ENCODE results near the gene HOTAIR.

HOTAIR gene

DNA sequence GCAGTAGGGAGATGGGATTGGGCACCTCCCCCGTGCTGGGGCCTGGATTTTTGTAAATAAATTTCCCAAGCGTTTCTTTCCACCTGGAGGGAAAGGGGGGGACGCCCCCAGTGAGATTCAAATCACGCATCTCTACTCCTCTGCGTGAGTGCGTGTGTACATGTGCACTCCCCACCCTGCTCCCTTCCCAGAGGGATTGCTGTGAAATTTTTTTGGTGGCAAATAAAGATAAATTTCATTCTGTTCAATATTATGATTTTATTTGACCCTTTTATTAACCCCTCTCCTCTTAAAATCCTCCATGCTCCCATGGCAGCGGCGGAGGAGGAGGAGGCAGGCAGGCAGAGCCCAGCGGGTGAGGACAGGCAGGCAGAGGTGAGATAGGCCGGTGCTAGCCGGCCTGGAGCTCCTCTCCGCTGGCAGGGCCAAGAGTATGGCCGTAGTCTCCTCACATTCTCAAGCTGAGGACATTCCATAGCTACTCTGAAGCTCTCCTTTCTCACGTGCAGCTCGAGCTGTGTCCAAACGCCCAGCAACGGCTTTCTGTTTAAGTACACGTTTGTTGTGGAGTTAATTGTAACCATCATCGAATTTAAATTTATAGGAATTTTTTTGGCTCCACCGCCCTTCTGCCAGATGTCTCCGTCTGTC lies 1.5 kb upstream of the HOTAIR start:
- no peak for DNase-seq (ENCODE audit: low spot score)

DNA sequence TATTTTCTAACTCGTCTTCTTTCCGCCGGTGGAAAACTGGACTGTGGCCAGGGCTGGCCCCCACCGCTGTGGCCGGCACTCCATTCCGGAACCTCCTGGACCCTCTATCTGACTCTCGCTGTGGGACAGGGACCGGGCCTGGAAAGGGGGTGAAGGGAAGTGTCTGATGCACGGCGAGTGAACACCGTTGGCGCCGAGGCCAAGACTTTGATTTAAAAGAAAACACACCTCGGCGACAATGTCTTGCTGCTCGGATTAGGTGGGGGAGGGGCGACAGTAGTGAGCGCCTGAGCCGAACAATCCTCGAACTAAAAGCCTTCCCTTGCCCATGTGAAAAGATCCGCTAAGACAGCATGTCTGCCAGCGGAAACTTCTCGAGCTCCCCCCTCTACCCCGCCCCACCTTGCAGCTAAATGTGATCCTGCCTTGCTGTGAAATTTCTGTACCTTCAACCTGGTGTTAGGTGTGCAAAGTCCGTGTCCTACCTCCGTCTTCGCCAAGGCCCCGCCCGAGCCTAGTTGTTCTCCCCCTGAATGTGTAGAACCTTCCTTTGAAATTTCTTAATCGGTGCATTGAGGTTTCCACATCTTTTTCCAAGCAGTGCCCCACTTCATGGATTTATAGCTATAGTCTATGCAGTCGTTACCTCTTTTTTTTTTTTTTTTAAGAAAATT lies 862 bp upstream of the HOTAIR start:
- DNase-seq (ENCODE audit: low spot score): no peak

DNA sequence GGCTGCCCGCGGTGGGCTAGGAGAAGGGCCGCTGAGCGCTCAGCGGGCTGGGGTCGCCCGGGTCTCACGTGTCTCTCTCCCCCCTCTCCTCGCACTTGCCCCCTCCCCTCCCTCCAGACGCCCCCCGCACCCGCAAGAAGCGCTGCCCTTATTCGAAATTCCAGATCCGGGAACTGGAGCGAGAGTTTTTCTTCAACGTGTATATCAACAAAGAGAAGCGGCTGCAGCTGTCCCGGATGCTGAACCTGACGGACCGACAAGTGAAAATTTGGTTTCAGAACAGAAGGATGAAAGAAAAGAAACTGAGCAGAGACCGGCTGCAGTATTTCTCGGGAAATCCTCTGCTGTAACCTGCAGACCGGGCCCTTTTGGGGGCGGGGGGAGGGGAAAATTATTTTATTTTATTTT lies 314 bp upstream of the HOTAIR start:
- no peak for DNase-seq (ENCODE audit: low spot score)

DNA sequence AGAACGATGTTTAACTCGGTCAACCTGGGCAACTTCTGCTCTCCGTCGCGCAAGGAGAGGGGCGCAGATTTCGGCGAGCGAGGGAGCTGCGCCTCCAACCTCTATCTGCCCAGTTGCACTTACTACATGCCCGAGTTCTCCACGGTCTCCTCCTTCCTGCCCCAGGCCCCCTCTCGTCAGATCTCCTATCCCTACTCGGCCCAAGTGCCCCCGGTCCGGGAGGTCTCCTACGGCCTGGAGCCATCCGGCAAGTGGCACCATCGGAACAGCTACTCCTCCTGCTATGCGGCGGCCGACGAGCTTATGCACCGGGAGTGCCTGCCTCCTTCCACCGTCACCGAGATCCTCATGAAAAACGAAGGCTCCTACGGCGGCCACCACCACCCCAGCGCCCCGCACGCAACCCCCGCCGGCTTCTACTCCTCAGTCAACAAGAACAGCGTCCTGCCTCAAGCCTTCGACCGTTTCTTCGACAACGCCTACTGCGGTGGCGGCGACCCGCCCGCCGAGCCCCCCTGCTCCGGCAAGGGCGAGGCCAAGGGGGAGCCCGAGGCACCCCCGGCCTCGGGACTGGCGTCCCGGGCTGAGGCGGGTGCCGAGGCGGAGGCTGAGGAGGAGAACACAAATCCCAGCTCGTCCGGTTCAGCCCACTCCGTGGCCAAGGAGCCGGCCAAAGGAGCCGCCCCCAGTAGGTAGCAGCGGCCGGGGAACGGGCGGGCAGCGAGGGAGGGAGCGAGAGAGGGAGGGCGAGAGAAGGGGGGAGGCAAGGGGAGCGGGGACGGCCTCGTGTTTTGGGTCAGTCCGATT lies 1.3 kb downstream of the HOTAIR start:
- DNase-seq (ENCODE audit: low spot score): peak; percentile 34

DNA sequence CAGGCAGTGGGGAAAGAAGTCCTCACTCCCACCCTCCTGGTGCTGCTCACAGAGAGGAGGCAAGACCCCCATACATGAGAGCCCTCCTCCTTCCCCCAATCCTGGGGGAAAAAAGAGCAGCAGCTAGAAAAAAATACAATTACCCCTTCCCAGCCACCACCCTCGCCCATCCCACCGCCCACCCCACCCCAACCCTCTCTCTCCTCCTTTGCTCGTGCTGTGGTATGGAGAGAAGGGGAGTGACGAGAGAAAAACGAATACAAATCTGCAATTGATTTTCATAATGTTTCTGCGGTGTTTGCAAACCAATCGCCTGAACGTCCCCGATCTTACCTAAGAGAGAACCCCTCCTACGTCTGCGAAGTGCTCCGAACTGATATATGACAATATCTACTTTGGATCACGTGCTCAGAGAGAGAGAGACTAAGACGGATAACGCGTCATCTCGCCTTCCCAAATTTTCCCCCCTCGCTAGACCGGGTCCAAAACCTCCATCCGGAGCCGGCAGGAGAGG lies 2.0 kb downstream of the HOTAIR start, which contains the start of gene HOXC11:
TSS of gene HOXC11 (plus strand) at position 405 of the 514 bp plus-strand sequence. CDS start 116 bp downstream, outside the sequence.
- no peak for DNase-seq (ENCODE audit: low spot score)

DNA sequence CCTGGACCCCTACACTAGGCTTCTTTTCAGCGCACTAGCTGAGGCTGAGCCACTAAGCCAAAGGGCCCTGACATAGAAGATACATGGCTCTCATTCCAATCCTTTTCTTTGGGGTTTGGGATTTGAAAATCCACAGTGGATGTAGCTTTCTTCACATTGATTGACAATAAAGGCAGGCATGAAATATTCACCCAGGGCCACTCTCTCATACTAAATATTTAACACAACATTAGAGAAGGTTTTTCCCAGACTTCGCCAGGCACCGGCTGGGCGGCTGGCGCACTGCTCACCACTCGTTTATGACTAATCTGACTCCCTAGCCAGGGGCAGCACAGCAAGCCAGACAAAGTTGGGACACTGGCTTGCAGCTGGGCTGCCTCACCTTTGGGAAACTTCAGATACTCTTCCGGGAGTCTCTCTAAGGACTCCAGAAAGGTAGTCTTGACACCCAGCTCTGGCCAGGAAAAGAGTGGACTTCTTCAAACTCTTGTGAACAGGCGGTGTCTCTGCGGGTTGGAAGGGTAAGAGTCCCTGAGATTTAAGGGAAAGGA lies 2.5 kb downstream of the HOTAIR start:
- peak; percentile 45 for DNase-seq (ENCODE audit: low spot score)

DNA sequence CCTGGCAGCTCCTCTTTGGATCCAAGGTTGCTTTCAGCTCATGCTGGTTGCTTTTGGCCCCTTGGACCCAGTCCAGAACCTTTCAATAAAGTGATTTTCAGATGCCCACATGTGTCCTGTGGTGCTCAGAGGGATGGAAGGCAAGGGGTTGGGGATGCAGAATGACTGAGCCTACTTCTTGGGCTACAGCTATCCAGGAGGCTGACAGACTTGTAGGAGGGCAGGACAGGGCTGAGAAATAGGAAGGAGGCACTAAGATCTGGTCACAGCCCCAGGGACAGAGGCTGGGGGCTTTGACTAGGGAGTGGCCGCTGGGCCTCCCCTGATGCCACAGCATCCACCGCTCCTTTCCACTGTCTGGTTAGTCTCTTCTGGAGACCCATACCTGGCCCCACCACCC lies 3.1 kb downstream of the HOTAIR start:
- no peak for DNase-seq (ENCODE audit: low spot score)

DNA sequence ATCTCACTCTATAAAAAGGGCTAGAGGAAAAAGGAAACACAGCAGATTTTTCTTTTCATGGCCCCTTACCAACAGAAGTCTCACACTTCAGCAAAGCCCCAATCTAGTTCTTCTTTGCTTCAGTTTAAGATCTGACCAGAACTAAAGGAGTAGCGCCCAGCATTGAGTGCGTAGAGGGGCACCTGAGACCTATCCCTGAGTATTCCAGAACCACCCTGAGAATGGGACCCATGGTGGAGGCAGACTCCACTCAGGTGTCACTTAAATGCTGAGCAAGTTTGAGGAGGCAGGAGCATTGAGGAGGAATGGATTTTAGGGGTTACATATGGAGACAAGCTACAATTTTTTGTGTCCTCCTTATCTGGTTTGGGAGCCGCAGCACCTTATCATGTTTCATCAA lies 3.6 kb downstream of the HOTAIR start:
- DNase-seq (ENCODE audit: low spot score): no peak

DNA sequence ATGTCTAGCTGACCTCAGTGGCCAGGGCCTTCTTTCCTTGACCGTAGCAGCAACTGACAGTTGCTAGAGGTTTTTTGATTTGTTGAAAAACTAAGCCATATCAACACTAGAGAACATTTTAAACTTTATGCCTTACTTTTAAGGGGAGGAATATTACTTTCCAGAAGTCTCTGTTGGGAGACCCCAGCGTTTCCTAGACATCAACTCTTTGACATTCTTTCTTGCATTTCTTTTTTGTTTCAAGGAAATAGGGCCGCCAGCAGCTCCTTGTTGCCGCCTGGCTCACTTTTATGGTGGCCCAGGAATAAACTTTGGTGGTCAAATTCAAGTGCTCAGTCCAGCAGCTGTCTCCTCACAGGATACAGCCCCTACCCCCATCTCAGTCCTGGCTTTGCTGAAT lies 4.3 kb downstream of the HOTAIR start:
- no peak for DNase-seq (ENCODE audit: low spot score)

DNA sequence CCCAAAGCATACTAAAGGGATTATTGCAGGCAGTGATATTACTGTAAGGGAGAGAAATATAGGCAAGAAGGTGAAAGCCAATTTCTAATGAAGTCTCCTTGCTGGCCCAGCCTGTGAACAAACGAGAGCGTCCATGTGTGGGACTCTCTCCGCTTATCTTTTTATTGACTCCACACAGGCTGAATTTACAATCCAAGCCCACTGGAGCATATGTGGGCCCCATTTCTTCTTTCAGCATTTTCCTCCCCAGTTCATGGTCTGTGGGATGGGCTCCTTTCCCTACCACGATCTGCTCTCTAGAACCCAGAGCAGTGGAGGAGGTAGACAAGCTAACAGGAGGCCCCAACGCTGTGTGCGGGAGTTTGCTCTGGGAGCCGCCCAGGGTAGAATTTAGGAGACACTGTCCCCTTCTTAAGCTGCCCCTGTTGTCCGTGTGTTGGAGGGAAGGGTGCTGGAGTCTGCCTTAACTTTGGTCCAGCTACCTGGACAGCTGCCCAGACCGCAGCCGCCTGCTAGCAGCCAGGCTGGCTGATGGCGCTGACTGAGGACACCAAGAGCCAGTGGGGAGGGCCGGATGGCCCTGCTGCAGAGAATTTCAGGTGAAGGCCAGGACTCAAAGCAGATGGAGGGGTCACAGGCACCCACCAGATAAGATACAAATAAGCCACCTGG lies 5.0 kb downstream of the HOTAIR start:
- no peak for DNase-seq (ENCODE audit: low spot score)

DNA sequence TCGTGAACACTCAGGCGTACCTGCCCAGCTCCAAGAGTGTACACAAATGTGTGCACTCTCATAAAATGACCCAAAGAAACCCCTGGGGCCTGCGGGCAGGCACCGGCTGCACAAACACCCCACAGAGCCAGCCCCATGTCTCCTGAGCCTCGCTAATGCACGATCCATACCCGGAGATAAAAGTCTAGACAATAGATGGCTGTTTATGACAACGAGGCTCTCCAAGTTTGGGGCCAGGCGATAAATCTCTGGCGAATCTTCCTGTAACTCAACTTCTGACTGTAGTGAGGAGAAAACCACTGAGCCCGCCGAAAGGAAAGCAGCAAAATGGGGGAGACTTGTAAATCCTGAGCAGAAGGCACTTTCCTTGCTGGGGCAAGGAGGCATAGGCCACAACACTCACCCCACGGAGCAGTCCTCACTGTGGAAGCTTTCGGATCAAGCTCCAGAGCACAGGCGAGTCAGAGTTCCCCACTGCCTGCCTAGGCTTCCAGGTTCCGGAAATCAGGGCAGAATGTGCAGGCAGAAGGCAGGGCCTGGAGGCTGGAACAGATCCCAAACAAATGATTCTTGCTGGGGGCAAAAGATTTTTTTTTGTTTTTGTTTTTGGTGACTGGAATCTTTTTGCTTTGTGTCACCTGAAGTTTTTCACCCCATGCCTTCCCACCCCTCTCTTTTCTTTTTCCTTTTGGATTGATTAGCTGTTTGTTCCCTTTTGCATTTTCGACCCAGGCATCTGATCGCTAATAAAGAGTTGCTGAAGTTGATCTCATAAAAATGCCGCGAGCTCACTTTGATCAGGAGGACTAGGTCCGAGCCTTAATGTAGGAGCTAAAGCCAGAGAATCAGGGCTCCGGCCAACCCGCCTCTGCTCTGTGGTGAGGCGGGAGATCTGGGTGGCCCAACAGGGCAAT lies 6.3 kb downstream of the HOTAIR start:
- no peak for DNase-seq (ENCODE audit: low spot score)

DNA sequence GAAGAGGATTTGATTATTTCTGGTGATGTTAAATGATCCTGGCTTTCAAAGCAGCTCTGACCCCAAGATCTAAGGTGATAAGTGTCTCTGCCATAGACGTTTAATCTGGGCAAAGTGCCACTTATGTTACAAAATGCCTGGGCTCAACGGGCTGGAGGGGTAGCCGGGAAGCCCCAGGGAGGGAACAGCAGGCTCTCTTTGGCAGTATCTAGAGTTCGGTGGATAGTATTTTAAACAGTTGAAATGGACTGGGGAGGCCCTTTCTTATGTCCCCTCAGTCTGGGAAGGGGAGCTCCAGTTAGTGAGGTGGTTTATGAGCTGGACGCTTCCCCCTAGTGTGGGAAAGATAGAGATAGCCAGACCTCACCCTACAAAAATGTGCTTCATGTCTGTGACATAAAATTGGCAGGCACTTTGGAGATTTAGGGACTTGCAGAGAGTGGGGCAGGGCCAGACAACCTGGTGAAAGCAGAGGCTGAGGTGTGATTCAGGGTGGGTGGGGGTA lies 7.3 kb downstream of the HOTAIR start:
- DNase-seq (ENCODE audit: low spot score): no peak

DNA sequence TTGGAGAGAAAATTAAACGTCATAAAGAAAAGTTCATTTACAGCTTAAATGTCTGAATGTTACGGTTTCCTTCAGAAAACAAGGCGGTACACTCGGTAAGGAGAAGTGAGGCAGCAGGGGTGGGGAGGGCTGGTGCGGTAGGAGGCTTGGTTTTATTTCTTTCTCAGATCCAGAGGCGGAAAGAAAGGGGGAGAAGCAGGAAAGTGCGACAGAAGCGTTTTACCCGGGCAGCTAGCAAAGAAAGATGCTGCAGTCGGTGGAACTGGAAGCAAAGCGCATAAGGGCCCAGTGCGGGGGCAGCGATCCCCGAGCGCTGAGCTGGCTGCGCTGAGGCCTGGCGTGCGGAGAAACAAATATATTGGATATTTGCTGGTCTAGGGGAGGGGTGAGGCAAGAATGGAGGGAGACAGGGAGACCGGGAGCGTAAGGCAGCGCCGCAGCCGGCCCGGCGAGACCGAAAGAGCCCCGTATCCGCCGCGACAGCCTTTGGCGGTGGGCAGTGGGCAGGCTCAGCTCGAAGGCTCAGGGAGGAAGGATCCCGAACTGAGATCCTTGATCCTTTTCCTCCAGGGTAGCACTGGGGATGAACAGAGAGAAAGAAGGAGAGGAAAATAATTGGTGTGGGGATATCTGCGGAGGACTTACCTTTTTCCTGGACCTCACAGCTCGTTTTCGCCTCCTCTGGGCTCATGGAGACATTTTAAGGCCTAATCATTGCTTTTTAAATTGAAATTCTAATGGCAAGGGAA lies 8.2 kb downstream of the HOTAIR start:
- no peak for DNase-seq (ENCODE audit: low spot score)

DNA sequence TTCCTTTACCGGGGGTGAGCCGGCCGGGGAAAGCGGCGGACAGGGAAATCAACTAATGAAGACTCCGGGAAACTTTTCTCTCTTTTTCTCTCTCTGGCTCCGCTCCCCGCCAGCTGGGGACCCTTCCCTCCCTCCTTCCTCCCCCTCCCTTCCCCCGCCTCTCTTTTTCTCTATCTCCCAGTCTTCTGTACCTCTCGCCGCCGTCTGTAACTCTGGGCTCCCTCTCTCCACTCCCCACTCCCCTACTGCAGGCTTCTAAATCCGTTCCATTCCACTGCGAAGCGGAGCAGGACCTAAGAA lies 8.7 kb downstream of the HOTAIR start:
- no peak for DNase-seq (ENCODE audit: low spot score)

DNA sequence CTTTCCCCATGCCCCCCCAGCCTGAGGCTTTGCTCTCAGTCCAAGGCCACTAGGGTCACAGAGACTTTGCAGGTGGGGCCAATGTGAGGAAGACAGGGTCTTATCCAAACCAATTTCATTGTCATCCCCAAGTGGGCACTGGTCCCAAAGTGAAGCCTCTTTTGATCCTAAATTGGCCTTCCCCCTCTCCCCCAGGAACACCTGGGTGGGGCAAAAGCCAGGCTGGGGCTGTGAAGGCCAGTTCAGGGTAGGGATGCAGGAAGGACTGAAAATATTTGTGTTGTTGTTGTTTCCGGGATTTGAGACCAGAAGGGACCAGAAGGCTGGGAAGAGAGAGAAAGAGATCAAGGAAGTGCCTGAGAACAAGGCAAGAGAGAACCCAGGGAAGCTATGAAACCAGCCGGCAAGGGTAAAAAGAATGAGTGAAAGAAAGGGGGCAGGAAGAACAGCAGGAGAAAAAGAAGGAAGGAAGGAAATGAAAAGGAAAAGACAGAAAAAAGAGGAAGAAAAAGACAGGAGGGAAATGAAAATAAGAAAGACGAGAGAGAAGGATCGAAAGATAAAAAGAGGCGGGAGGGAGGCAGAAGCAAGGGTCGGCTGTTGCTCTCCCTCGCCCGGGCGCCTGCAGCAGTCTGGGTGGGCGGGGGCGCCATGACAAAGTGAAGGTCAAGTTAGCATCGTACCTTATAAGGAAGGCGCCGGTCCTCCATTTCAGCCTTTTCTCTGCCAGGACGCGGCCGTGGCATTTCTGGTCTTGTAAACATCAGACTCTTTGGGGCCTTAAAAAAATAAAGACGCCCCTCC lies 9.3 kb downstream of the HOTAIR start:
- no peak for DNase-seq (ENCODE audit: low spot score)

DNA sequence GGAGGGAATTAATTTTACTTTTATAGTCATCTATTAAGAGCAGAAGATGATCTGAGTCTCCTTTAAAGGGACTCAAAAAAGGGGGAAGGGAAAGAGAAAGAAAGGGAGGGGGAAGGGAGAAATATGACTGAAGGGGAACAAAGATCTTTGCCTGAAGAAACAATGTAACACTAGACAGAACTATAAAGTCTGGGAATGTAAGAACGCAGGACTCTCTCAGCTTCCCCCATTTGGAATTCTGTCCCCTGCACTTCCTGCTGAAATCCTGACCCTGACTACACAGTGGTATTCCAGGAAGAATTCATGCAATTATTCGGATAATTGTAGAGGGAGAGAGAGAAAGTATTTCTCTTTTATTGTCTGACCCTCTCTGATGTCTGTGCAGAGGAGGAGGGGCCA lies 10.4 kb downstream of the HOTAIR start:
- DNase-seq (ENCODE audit: low spot score): no peak

DNA sequence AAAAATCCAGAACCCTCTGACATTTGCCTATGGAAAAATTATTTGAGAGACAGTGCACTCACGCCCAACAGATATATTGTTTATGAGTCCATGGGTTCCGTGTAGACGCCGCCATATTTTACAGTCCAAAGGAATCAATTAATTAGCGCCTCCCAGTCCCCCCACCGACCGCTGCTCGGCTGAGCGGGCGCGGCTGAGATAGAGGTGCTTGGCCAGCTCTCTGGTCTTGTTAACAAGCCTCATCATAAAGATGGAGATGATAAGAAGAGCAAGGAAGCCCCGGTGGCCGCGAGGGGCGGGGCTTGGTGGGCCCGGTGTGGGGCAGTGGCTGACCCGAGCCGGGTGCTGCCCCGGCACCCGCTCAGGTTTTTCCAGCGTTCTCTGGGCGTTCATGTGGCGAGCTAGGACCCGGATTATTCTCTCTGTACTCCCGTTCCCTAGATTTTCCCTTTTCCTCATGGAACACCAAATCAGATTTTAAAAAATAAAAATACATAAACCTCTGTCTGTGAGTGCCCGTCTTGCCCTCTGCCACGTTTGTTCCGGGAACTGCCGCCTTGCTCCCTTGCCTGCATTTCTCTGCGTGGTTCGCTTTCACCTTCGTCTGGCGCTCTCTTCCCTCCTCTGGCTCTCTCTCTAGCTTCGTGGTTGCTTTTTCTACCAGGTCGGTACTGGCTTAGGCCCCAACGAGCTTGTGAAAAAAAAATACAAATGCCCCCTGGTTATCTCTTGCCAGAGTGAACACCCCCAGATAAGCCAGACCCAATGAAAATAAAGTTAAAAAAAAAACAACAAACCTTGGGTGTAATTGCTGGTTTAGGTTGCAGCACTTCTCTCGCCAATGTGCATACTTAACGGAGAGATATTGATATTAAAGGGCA lies 11.1 kb downstream of the HOTAIR start:
- no peak for DNase-seq (ENCODE audit: low spot score)

DNA sequence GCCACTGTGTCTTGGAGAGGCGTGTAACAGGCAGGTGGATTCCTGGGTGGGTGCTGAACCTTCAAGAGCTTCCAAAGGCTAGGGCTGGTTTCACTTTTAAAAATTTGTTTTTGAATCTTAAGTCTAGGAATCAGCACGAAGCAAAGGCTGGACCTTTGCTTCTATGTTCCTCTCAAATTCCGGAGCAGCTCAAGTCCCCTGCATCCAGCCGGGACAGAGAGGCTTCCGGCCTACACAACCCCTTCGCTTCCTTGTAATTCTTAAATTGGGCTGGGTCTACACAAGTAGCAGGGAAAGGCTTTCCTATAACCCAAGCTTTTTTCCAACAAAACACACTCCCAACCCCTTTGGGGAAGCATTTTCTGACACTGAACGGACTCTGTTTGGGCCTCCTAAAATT lies 11.7 kb downstream of the HOTAIR start:
- DNase-seq (ENCODE audit: low spot score): no peak

Data from AG20443 (cell line).